HG03442 (cell line): ENCODE results near the gene DNMT3A.

ENCODE experiments used
- ATAC-seq: cut with Tn5 transposase; IDR thresholded peaks from one replicate; pipeline ENCODE4 v1.9.1; 2021; ENCODE audit warnings: mild to moderate bottlenecking, moderate library complexity; ENCODE audit not compliant: unreplicated experiment

Gene DNMT3A

GRCh38 chr2:25262288-25262687, 79.4 kb downstream of the DNMT3A start:
- ATAC-seq = no peak

GRCh38 chr2:25259737-25260124, 82.0 kb downstream of the DNMT3A start:
- ATAC-seq = no peak

GRCh38 chr2:25258847-25259736, 82.6 kb downstream of the DNMT3A start:
- ATAC-seq = no peak

GRCh38 chr2:25257931-25258846, 83.5 kb downstream of the DNMT3A start:
- ATAC-seq = no peak

GRCh38 chr2:25257032-25257552, 84.6 kb downstream of the DNMT3A start:
- no peak for ATAC-seq

GRCh38 chr2:25256488-25256875, 85.2 kb downstream of the DNMT3A start:
- ATAC-seq = no peak

- no peak for ATAC-seq
Observed at GRCh38 chr2:25255745-25256487, 85.8 kb downstream of the DNMT3A start.

- no peak for ATAC-seq
Observed at GRCh38 chr2:25254961-25255360, 86.8 kb downstream of the DNMT3A start.

GRCh38 chr2:25253153-25253626, 88.5 kb downstream of the DNMT3A start:
- ATAC-seq = no peak

GRCh38 chr2:25252291-25253152, 89.2 kb downstream of the DNMT3A start:
- peak; percentile 34 for ATAC-seq

- peak; percentile 34 for ATAC-seq
Observed at GRCh38 chr2:25251422-25252273, 90.1 kb downstream of the DNMT3A start.

GRCh38 chr2:25251071-25251421, 90.7 kb downstream of the DNMT3A start:
- ATAC-seq = peak; percentile 18

GRCh38 chr2:25250331-25251070, 91.2 kb downstream of the DNMT3A start:
- no peak for ATAC-seq

GRCh38 chr2:25249785-25250184, 91.9 kb downstream of the DNMT3A start:
- no peak for ATAC-seq

GRCh38 chr2:25247792-25248512, 93.8 kb downstream of the DNMT3A start:
- ATAC-seq = no peak

- ATAC-seq = no peak
Observed at GRCh38 chr2:25246558-25247290, 95.0 kb downstream of the DNMT3A start.

GRCh38 chr2:25246001-25246400, 95.7 kb downstream of the DNMT3A start:
- no peak for ATAC-seq
